HEK293 (cell line): ENCODE results near the gene CYBA.

Source experiments
- CTCF ChIA-PET: fragments of 350-600 bp; formaldehyde crosslinking; extraction: SDS; loops from one replicate; lab custom pipeline; 2021; ENCODE audit warnings: antibody characterized with exemption; lab: Yijun Ruan, JAX
- POLR2A ChIA-PET: fragments of 300-600 bp; formaldehyde crosslinking; extraction: SDS; loops from one replicate; lab custom pipeline; 2020; ENCODE audit warnings: antibody characterized with exemption, inconsistent platforms; lab: Yijun Ruan, JAX
- H3K27ac ChIP-seq: fragments of 200-500 bp; sonication (Bioruptor generic); 2 replicates; pipeline ENCODE4 v1.5.1; 2014; ENCODE audit warnings: low read depth, low read length, control low read depth, inconsistent platforms; ENCODE audit errors: extremely low read depth
- H3K36me3 ChIP-seq, 2 experiments: fragments of 200-500 bp in 1 of 2; sonication (Bioruptor generic) in 1 of 2; 1 replicate in 1 of 2; 2 replicates in 1 of 2; pipeline ENCODE4 v1.5.1; 2014 to 2017; ENCODE audit warnings: inconsistent platforms in 2 of 2, low read length in 2 of 2; ENCODE audit not compliant: control insufficient read depth in 2 of 2, insufficient read depth in 1 of 2
- H3K4me1 ChIP-seq: fragments of 200-500 bp; sonication (Bioruptor generic); 2 replicates; pipeline ENCODE4 v1.5.1; 2014; ENCODE audit warnings: mild to moderate bottlenecking, low read length, inconsistent platforms; ENCODE audit not compliant: control insufficient read depth, insufficient read depth
- H3K4me3 ChIP-seq: 2 replicates; pipeline ENCODE4 v1.5.1; 2011; ENCODE audit warnings: low read depth, mild to moderate bottlenecking, control low read depth, low read length, moderate library complexity
- H3K9me3 ChIP-seq: fragments of 200-500 bp; sonication (Bioruptor generic); 2 replicates; pipeline ENCODE4 v1.5.1; 2014; ENCODE audit warnings: low read depth, low read length, inconsistent platforms; ENCODE audit not compliant: control insufficient read depth, insufficient read depth
- EGR2 ChIP-seq: fragments of 450-650 bp; formaldehyde crosslinking; IDR thresholded peaks from 2 replicates; pipeline ENCODE4 v1.5.1; 2016; ENCODE audit warnings: low read depth, missing biosample characterization, missing genetic modification characterization
- KLF1 ChIP-seq: fragments of 450-650 bp; formaldehyde crosslinking; IDR thresholded peaks from 2 replicates; pipeline ENCODE4 v1.5.1; 2016; ENCODE audit warnings: missing biosample characterization, missing genetic modification characterization
- KLF16 ChIP-seq: fragments of 450-650 bp; formaldehyde crosslinking; IDR thresholded peaks from 2 replicates; pipeline ENCODE4 v1.5.1; 2017; ENCODE audit warnings: missing biosample characterization, missing genetic modification characterization
- SALL2 ChIP-seq: fragments of 450-650 bp; formaldehyde crosslinking; IDR thresholded peaks from 2 replicates; pipeline ENCODE4 v1.5.0; 2017; ENCODE audit warnings: missing biosample characterization, mild to moderate bottlenecking, missing genetic modification characterization, borderline replicate concordance
- WT1 ChIP-seq: fragments of 450-650 bp; formaldehyde crosslinking; IDR thresholded peaks from 2 replicates; pipeline ENCODE4 v1.5.1; 2016; ENCODE audit warnings: missing biosample characterization, missing genetic modification characterization
- ZBTB17 ChIP-seq: fragments of 450-650 bp; formaldehyde crosslinking; IDR thresholded peaks from 2 replicates; pipeline ENCODE4 v1.5.1; 2016; ENCODE audit warnings: missing biosample characterization, missing genetic modification characterization
- ZBTB48 ChIP-seq: fragments of 450-650 bp; formaldehyde crosslinking; IDR thresholded peaks from 2 replicates; pipeline ENCODE4 v1.5.1; 2016; ENCODE audit warnings: missing biosample characterization, missing genetic modification characterization
- ZBTB49 ChIP-seq: fragments of 450-650 bp; formaldehyde crosslinking; IDR thresholded peaks from 2 replicates; pipeline ENCODE4 v1.5.1; 2016; ENCODE audit warnings: missing biosample characterization, missing genetic modification characterization, low read depth
- ZBTB7A ChIP-seq: fragments of 450-650 bp; formaldehyde crosslinking; IDR thresholded peaks from 2 replicates; pipeline ENCODE4 v1.5.1; 2016; ENCODE audit warnings: low read depth, missing biosample characterization, missing genetic modification characterization
- ZNF114 ChIP-seq: fragments of 450-650 bp; formaldehyde crosslinking; IDR thresholded peaks from 2 replicates; pipeline ENCODE4 v1.5.0; 2017; ENCODE audit warnings: missing biosample characterization, missing genetic modification characterization
- ZNF174 ChIP-seq: fragments of 450-650 bp; formaldehyde crosslinking; IDR thresholded peaks from 2 replicates; pipeline ENCODE4 v1.5.0; 2017; ENCODE audit warnings: missing biosample characterization, mild to moderate bottlenecking, missing genetic modification characterization
- ZNF202 ChIP-seq: fragments of 450-650 bp; formaldehyde crosslinking; IDR thresholded peaks from 2 replicates; pipeline ENCODE4 v1.5.1; 2016; ENCODE audit warnings: missing biosample characterization, missing genetic modification characterization, borderline replicate concordance
- ZNF248 ChIP-seq: fragments of 450-650 bp; formaldehyde crosslinking; IDR thresholded peaks from 2 replicates; pipeline ENCODE4 v1.5.1; 2017; ENCODE audit warnings: missing biosample characterization, missing genetic modification characterization
- ZNF280C ChIP-seq: fragments of 450-650 bp; formaldehyde crosslinking; IDR thresholded peaks from 2 replicates; pipeline ENCODE4 v1.5.1; 2016; ENCODE audit warnings: missing biosample characterization, missing genetic modification characterization
- ZNF366 ChIP-seq: fragments of 450-650 bp; formaldehyde crosslinking; conservative IDR thresholded peaks from 2 replicates; pipeline ENCODE4 v1.5.1; 2016; ENCODE audit warnings: missing biosample characterization, missing genetic modification characterization
- ZNF404 ChIP-seq: fragments of 450-650 bp; formaldehyde crosslinking; IDR thresholded peaks from 2 replicates; pipeline ENCODE4 v1.5.1; 2017; ENCODE audit warnings: missing biosample characterization, missing genetic modification characterization
- ZNF501 ChIP-seq: fragments of 450-650 bp; formaldehyde crosslinking; IDR thresholded peaks from 2 replicates; pipeline ENCODE4 v1.5.1; 2016; ENCODE audit warnings: missing biosample characterization, missing genetic modification characterization
- ZNF518A ChIP-seq: fragments of 450-650 bp; formaldehyde crosslinking; conservative IDR thresholded peaks from 2 replicates; pipeline ENCODE4 v1.5.1; 2016; ENCODE audit warnings: low read depth, missing biosample characterization, missing genetic modification characterization
- ZNF654 ChIP-seq: fragments of 450-650 bp; formaldehyde crosslinking; IDR thresholded peaks from 2 replicates; pipeline ENCODE4 v1.5.1; 2016; ENCODE audit warnings: low read depth, missing biosample characterization, missing genetic modification characterization
- ZNF707 ChIP-seq: fragments of 450-650 bp; formaldehyde crosslinking; IDR thresholded peaks from 2 replicates; pipeline ENCODE4 v1.5.1; 2016; ENCODE audit warnings: missing biosample characterization, missing genetic modification characterization
- ZNF76 ChIP-seq: fragments of 450-650 bp; formaldehyde crosslinking; IDR thresholded peaks from 2 replicates; pipeline ENCODE4; 2016; ENCODE audit warnings: low read depth, missing biosample characterization, missing genetic modification characterization, borderline replicate concordance
- ZXDB ChIP-seq: fragments of 450-650 bp; formaldehyde crosslinking; IDR thresholded peaks from 2 replicates; pipeline ENCODE4 v1.5.1; 2016; ENCODE audit warnings: missing biosample characterization, missing genetic modification characterization
- TF ChIP-seq, protein P1 (sequence below): fragments of 450-650 bp; formaldehyde crosslinking; IDR thresholded peaks from 2 replicates; pipeline ENCODE4 v1.5.1; 2016; ENCODE audit warnings: missing biosample characterization, missing genetic modification characterization

The CYBA gene

DNA sequence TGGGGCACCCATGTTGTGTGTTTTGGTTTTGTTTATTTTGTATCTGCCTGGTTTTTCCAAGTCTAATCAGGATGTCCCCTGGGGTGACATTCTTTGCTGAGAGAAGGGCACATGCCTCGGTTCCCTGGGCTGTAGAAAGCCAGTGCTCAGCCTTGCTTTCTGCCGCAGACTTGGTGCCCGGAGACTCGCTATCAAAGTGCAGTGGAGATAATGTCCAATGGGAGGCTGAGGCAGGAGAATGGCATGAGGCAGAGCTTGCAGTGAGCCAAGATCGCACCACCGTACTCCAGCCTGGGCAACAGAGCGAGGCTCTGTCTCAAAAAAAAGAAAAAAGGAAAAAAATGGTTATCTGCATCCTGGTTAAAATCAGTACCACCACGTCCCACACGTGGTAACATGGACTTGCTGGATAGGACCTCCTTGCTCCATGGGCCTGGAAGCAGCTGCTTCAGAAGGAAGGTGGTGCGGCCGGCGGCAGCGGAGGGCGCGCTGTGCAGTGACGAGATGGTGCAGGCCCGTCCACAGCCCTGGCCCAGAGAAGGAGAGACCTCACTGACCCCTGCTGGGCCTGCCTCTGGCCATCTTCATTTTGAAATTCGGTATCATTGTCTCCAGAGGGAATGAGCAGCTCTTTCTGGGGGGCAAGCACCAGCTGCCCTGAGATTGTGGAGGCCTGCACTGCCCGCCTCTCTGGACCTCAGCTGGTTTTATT, 31.7 kb downstream of the CYBA start:
- TF ChIP-seq ZBTB17 (tag by site-specific recombination), result no peak
- no peak for TF ChIP-seq ZNF654
- no peak for TF ChIP-seq ZBTB48 (tag by site-specific recombination)
- no peak for TF ChIP-seq ZNF518A (tag by site-specific recombination)
- TF ChIP-seq SALL2 (tag by site-specific recombination), result no peak
- TF ChIP-seq ZNF366, result no peak
- TF ChIP-seq KLF16 (tag by site-specific recombination), result no peak
- TF ChIP-seq ZNF707 (tag by site-specific recombination), result no peak
- TF ChIP-seq, protein P1, sequence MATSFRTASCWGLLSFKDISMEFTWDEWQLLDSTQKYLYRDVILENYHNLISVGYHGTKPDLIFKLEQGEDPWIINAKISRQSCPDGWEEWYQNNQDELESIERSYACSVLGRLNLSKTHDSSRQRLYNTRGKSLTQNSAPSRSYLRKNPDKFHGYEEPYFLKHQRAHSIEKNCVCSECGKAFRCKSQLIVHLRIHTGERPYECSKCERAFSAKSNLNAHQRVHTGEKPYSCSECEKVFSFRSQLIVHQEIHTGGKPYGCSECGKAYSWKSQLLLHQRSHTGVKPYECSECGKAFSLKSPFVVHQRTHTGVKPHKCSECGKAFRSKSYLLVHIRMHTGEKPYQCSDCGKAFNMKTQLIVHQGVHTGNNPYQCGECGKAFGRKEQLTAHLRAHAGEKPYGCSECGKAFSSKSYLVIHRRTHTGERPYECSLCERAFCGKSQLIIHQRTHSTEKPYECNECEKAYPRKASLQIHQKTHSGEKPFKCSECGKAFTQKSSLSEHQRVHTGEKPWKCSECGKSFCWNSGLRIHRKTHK (tag by site-specific recombination), result no peak
- H3K4me1 ChIP-seq, result no peaks in the 10 kb centered on the region
- no peaks in the 10 kb centered on the region for H3K9me3 ChIP-seq
- H3K36me3 ChIP-seq, result peaks cover 0 to 68% of the 10 kb centered on the region in 2 experiments; a peak in 2 of 3 replicates
- CTCF ChIA-PET, result interaction anchor here (0.6 to 2.4 kb wide), 5 partner anchors 8 to 165 kb away, joined by 3 to 15 read pairs (median 4); no protein-coding TSS in a partner anchor
- no peak overlapping the region for H3K4me3 ChIP-seq
- POLR2A ChIA-PET, result no interaction called here
- H3K27ac ChIP-seq, result no peak overlapping the region

GRCh38 chr16:88618182-88618955, 32.5 kb downstream of the CYBA start:
- CTCF ChIA-PET, result interaction anchor here (0.6 to 2.4 kb wide), 4 partner anchors 9 to 18 kb away, joined by 3 to 15 read pairs (median 6); no protein-coding TSS in a partner anchor
- TF ChIP-seq WT1 (tag by site-specific recombination) (no peak), ZNF248 (tag by site-specific recombination) (no peak), KLF1 (tag by site-specific recombination) (no peak), ZNF404 (no peak), ZNF174 (no peak), ZNF501 (tag by site-specific recombination) (no peak), ZNF76 (tag by site-specific recombination) (no peak), EGR2 (tag by site-specific recombination) (no peak), ZNF202 (tag by site-specific recombination) (no peak), ZXDB (tag by site-specific recombination) (no peak), ZNF114 (tag by site-specific recombination) (no peak), ZNF280C (tag by site-specific recombination) (no peak), ZBTB7A (tag by site-specific recombination) (no peak), ZBTB49 (tag by site-specific recombination) (no peak)

More at GRCh38 chr16:88618182-88618955, 32.5 kb downstream of the CYBA start:
- Histone ChIP-seq H3K4me3 (no peak overlapping the region), H3K27ac (no peak overlapping the region), H3K9me3 (no peaks in the 10 kb centered on the region), H3K36me3 (peaks cover 0 to 68% of the 10 kb centered on the region in 2 experiments; a peak in 2 of 3 replicates), H3K4me1 (no peaks in the 10 kb centered on the region)
- POLR2A ChIA-PET, result no interaction called here
